Nephron progenitor cell (in vitro differentiated cells): ENCODE measurements around the gene GPHN.

Experiments used
- DNase-seq: peaks from one replicate; pipeline ENCODE4 v3.0.0; 2021
- H3K27ac Mint-ChIP-seq: 2 replicates; pipeline ENCODE4 v1.8.0; 2021; ENCODE audit warnings: mild to moderate bottlenecking, moderate library complexity, mixed read lengths
- H3K27me3 Mint-ChIP-seq: 2 replicates; pipeline ENCODE4 v1.8.0; 2021; ENCODE audit warnings: mild to moderate bottlenecking, low read depth, mixed read lengths; ENCODE audit not compliant: poor library complexity
- H3K36me3 Mint-ChIP-seq: 2 replicates; pipeline ENCODE4 v1.8.0; 2021; ENCODE audit warnings: low read depth, mixed read lengths
- H3K4me1 Mint-ChIP-seq: 2 replicates; pipeline ENCODE4 v1.8.0; 2021; ENCODE audit warnings: mixed read lengths
- H3K4me3 Mint-ChIP-seq: 2 replicates; pipeline ENCODE4 v1.8.0; 2021; ENCODE audit warnings: mild to moderate bottlenecking, moderate library complexity, mixed read lengths
- H3K9me3 Mint-ChIP-seq: 2 replicates; pipeline ENCODE4 v1.8.0; 2021; ENCODE audit warnings: mild to moderate bottlenecking, moderate library complexity, mixed read lengths
- TF ChIP-seq, protein P1 (sequence below): fragments of 200-600 bp; sonication (generic); IDR thresholded peaks from 2 replicates; pipeline ENCODE4 v1.5.0; 2021; ENCODE audit warnings: antibody characterized with exemption

Gene GPHN

DNA sequence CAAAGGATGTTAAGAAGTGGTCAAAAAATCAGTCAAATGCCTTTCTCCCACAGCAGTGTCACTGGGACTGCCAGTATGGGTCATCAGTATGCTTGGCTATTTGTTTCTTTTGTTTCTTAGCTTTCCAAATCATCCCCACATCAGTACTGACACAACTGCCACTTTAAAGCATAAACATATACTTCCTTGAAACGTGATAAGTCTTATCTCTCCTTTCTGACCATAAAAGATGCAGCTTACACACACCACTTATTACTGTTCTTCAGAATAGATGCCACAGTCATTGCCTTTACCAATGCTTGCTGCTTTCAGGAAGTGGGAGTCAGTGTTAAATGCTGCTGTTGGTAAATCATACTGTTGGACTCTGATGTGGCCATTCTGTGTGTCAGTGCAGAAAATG is 662.7 kb downstream of the GPHN start:
- Mint-ChIP-seq H3K4me3 (no peak overlapping the region), H3K27me3 (no peaks in the 10 kb centered on the region), H3K9me3 (peaks cover 29% of the 10 kb centered on the region)

DNA sequence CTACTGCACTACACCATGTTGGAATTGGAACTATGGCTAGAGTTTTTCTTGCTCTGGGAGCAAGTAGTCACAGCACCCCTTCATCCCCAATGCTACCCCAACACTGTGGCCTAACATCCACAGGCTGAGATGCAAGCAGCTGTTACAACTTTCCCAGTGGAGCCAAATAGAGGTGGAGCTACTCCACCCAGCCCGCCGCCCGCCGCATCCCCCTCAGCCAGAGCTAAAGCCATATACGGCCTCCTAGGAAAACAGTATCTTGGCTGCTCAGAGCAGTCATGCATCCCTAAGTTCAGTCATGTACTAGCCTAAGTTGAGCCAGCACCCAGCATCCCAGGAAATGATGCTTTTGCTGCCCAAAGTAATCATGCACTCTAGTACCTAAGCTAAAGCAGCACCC is 664.1 kb downstream of the GPHN start:
- Mint-ChIP-seq H3K9me3 (peaks cover 43% of the 10 kb centered on the region), H3K36me3 (peaks cover 63% of the 10 kb centered on the region), H3K4me1 (no peaks in the 10 kb centered on the region), H3K4me3 (no peak overlapping the region), H3K27ac (peak overlapping the region; percentile 14), H3K27me3 (no peaks in the 10 kb centered on the region)
- TF ChIP-seq, protein P1, sequence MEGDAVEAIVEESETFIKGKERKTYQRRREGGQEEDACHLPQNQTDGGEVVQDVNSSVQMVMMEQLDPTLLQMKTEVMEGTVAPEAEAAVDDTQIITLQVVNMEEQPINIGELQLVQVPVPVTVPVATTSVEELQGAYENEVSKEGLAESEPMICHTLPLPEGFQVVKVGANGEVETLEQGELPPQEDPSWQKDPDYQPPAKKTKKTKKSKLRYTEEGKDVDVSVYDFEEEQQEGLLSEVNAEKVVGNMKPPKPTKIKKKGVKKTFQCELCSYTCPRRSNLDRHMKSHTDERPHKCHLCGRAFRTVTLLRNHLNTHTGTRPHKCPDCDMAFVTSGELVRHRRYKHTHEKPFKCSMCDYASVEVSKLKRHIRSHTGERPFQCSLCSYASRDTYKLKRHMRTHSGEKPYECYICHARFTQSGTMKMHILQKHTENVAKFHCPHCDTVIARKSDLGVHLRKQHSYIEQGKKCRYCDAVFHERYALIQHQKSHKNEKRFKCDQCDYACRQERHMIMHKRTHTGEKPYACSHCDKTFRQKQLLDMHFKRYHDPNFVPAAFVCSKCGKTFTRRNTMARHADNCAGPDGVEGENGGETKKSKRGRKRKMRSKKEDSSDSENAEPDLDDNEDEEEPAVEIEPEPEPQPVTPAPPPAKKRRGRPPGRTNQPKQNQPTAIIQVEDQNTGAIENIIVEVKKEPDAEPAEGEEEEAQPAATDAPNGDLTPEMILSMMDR, result no peak
- no peak for DNase-seq

More for the DNA sequence above, 662.7 kb downstream of the GPHN start:
- TF ChIP-seq, protein P1, result no peak
- Mint-ChIP-seq H3K27ac (no peak overlapping the region), H3K4me1 (no peaks in the 10 kb centered on the region), H3K36me3 (peaks cover 53% of the 10 kb centered on the region)
- DNase-seq, result no peak

DNA sequence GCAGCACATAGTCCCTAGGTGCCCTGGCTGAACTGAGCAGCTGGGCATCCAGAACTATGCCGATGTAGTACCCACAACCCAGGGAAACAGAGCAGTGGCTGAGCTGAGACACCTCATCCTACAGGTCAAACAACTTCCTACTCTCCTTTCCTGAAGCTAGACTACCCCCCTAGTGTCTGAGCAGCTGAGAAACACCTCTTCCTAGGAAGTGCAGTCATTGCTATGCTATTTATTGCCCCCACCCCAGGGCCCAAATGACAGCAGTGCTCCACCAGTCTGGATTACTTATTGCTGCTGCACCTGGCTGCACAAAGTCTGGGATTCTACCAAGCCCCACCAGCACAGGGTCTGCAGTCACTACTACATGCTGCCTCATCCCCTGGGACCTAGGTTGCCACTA is 664.6 kb downstream of the GPHN start:
- Mint-ChIP-seq H3K27ac (no peak overlapping the region), H3K27me3 (no peaks in the 10 kb centered on the region), H3K4me1 (no peaks in the 10 kb centered on the region), H3K9me3 (peaks cover 47% of the 10 kb centered on the region), H3K4me3 (no peak overlapping the region), H3K36me3 (peaks cover 68% of the 10 kb centered on the region)
- no peak for DNase-seq
- TF ChIP-seq, protein P1, result no peak

DNA sequence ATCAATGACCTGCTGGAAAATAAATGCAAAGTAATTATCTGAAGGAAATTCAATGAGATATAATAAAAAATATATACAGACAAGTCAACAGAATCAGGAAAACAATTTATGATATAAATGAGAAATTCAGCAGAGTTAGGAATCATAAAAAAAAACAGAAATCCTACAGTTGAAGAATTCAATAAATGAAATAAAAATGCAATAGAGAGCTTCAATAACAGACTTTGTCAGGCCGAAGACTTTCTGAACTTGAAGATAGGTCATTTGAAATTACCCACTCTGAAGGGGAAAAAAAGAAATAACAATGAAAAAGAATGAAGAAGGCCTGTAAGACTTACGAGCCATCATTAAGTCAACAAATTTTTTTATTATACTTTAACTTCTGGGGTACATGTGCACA is 665.8 kb downstream of the GPHN start:
- peaks cover 80% of the 10 kb centered on the region for H3K36me3 Mint-ChIP-seq
- peaks cover 59% of the 10 kb centered on the region for H3K9me3 Mint-ChIP-seq
- H3K4me3 Mint-ChIP-seq, result no peak overlapping the region
- DNase-seq, result no peak
- no peaks in the 10 kb centered on the region for H3K27me3 Mint-ChIP-seq
- H3K27ac Mint-ChIP-seq, result no peak overlapping the region
- TF ChIP-seq, protein P1, result no peak
- no peaks in the 10 kb centered on the region for H3K4me1 Mint-ChIP-seq

DNA sequence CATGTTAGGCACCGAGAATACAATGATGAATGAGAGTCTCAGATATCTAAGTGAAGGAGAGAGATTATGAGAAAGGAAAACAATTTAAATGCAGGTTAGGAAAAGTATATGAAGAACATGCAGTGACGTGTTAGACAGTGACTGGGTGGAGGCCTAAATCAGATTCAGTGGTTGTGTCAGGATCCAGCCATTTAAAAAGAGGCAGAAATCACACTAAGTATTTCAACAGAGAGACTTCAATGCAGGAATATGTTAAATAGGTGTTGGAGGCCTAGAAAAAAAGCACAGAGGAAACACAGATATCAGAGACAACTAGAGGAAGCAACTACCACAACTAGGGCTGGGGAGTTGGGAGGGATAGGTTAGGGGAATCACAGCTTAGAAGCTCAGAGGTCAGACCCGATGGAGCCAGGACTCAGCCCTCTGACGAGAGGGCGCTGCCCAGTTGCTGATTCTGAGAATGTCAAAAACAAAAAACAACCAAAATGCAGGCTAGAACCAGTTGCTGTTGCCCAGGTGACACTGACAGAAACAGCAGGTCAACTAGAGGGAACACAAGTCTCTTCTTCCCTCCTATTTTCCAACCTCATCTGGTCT is 678.3 kb downstream of the GPHN start:
- Mint-ChIP-seq H3K36me3 (peaks cover 11% of the 10 kb centered on the region), H3K4me3 (no peak overlapping the region), H3K27ac (no peak overlapping the region), H3K4me1 (no peaks in the 10 kb centered on the region), H3K9me3 (no peaks in the 10 kb centered on the region), H3K27me3 (no peaks in the 10 kb centered on the region)
- no peak for DNase-seq
- TF ChIP-seq, protein P1, result no peak
